ENCODE data around the gene COMP.

Gene COMP

DNA sequence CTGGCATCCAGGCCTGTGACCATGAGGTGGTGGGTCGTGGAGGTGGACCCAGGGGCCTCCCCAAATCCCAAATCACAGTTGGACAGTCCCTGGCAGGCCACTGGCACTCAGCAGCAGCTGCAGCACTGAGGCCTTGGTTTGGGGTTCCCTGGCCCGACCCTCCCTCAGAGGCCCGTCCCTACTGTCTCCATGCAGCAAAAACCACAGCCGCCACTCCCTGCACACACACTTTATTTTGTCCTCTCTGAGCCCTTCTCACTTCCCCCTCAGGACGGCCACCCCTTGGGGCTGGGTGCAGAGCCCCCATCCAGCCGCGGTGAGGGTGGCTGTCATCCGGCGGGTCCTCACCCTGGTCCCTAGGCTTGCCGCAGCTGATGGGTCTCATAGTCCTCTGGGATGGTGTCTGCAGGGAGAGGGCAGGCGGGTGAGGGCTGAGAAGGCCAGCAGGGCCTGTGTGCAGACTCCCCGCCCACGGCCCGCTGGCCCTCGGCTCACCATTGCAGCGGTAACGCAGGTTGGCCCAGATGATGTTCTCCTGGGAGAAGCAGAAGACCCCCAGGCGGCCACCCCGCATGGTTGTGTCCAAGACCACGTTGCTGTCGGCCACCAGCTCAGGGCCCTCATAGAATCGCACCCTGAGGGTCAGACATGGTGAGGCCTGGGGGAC lies 8.4 kb downstream of the COMP start:
- no peak for DNase-seq

DNA sequence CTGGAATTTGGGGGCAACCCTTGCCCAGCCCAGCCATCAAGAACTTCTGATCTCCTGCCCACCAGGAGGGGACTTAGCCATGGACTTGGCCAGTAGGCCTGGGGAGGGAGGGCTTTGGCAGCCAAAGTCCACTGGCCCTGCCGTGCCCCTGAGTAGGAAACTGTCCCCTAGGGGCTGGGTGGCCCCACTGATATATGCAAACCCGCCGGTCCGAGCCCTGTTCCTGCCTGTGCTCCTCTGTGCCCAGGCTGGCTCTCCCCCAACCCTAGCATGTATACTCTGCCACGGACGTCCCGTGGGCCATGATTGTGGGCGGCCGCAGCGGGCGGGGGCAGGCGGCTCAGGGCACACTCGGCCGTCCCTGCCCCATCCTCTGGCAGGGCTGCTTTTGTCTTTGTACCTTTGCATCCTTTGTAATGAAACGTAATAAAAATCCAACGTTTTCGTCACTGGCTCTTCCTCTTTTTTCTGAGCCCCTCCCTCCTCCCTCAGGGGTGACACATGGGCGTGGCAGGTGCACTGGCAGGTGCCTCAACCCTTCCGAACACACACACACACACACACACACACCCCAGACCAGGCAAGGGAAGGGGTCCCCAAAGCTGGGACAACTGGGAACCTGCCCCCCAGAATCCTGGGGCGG lies 9.1 kb downstream of the COMP start:
- no peak for DNase-seq

DNA sequence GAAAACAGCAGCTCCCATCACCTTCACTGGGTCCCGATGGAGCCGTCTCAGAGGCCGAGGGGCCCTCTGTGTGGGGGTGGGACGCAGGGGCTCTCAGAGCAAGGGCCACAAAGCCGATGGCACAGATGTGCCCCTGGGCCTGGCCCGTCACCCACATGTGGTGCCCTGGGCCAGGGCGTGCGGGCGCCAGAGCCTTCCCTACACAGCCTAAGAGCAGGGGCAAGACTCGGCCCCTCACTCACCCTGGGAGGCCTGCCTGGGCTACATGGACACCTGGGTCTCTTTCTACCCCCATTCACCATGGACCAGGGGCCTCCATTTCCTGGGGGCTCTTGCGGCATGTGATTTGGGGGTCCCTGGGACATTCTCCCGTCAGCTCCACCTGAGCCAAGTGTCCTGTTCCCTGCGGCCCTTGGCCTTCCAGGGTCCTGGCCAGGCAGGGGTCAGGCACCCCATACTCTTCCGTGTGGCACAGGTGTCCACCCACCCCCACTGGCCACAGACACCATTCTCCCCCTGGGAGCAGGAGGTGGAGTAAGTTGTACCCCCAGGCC lies 10.0 kb downstream of the COMP start:
- no peak for DNase-seq

DNA sequence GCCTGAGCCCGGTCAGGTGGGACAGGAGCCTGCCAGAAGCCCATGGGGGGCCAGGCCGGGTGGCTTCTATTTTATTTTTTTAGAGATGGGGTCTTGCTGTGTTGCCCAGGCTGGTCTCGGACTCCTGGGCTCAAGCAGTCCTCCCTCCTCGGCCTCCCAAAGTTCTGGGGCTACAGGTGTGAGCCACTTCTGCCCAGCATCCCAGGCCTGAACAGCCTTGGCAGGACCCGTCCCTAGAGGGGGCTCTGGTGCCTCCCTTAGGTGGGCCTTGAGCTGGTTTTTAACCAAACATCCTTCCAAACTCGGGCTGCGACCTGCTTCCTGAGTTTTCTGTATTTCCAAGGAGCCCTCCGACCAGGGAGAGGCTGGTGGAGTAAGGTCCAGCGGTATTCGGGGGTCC lies 10.5 kb downstream of the COMP start:
- no peak for DNase-seq

DNA sequence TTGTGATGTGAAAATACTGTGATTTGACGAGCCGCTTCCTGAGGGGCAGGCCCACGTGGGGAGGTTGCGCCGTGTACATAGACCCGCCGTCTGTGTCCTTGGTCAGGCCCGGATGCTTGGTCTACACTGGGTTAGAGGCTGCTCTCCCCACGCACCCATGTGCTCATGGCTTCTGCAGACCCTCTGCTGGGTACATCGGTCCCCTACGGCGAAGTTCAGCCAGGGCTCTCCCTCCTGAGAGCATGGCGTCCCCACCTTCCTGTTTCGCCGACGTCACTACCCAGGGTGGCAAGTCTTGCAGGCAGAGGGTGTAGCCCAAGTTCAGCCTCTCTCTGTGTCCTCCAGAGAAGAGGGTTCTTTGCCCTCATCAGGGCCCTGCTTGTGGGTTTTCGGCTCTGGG lies 11.0 kb downstream of the COMP start:
- DNase-seq = no peak

DNA sequence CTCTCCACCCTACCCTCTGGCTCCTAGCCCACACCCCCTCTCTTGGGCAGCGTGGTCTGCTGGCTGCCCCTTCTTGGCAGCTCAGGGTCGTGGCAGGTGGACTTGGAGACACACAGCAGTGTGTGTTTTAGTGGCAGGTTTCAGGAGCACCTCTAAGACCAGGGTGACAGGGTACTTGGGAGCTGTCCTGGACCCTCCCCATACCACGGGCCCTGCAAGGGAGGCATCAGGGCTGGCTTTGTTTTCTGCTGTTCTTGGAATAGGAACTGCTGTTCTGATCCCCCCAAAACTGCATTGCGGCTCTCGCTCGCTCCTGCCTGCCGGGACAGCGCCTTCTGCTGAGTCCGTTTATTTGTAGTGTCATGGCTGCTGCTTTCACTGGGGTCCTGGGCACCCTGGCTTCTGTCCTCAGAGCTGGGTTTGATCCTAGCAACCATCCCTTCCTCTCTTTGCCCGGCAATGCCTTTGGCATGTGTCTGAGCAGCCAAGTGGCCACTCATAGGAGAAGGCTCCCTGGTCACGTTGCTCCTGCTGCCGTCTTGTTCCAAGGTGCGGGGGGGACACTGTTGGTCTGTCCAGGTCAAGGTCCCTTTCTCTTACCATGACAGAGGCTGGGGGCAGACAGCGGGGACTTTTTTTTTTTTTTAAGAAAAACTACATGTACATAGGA lies 12.1 kb downstream of the COMP start:
- DNase-seq = no peak

DNA sequence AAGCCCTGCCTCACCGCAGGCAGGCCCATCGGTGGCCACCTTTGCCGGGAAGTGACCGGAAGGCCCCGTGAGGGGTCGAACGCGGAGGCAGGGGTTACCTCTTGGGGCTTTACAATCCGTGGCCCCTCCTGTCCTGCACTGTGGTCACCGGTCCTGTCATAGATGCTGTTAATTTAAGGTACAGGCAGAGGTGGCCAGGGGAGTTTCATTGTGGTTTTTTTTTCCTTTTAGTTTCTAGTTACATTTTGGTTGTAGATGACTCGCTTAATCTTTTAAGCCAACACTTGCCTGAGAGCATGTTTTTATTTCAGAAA lies 13.1 kb downstream of the COMP start:
- no peak for DNase-seq

DNA sequence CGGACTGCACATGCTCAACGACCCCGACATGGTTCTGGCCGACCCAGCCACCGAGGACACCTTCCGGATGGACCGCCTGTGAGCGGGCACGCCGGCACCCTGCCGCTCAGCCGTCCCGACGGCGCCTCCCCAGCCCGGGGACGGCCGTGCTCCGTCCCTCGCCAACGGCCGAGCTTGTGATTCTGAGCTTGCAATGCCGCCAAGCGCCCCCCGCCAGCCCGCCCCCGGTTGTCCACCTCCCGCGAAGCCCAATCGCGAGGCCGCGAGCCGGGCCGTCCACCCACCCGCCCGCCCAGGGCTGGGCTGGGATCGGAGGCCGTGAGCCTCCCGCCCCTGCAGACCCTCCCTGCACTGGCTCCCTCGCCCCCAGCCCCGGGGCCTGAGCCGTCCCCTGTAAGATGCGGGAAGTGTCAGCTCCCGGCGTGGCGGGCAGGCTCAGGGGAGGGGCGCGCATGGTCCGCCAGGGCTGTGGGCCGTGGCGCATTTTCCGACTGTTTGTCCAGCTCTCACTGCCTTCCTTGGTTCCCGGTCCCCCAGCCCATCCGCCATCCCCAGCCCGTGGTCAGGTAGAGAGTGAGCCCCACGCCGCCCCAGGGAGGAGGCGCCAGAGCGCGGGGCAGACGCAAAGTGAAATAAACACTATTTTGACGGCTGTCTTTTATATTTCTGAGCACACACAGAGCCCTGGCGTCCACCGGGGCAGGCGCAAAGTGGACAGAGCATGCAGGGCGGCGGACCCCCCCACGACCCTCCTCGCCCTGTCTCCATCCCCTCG lies 13.6 kb downstream of the COMP start:
- no peak for DNase-seq

DNA sequence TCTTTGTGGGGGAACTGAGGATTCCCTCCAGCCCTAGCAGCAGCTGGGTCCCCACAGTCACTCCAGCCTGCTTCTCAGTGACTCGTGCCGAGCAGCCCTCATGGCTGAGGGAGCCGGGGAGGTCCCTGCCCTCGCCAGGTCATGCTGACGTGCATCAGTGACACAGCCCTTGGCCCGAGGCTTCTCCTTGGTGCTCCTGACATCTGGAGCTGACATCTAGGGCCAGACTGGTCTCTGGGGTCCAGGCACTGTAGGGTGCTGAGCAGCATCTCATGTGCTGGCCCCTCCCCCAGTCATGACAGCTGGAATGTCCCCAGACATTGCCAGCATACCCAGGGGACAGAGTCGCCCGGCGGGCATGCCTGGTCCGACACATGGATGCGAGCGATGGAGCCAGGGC lies 14.4 kb downstream of the COMP start:
- DNase-seq = no peak

DNA sequence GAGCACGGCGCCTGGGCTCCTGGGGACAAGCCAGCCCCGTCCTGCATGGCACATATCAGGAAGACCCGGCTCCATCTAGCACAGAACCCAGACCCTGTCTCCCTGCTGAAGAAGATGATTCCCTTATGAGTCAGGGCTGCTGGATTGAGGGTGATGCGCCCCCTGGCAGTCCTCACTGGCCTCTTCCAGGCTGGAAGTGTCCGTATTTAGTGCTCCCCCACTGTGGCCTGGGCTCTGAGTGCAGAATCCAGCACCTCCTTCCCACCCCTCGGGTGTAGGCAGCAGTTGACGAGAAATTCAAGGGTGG lies 14.9 kb downstream of the COMP start:
- DNase-seq = no peak

DNA sequence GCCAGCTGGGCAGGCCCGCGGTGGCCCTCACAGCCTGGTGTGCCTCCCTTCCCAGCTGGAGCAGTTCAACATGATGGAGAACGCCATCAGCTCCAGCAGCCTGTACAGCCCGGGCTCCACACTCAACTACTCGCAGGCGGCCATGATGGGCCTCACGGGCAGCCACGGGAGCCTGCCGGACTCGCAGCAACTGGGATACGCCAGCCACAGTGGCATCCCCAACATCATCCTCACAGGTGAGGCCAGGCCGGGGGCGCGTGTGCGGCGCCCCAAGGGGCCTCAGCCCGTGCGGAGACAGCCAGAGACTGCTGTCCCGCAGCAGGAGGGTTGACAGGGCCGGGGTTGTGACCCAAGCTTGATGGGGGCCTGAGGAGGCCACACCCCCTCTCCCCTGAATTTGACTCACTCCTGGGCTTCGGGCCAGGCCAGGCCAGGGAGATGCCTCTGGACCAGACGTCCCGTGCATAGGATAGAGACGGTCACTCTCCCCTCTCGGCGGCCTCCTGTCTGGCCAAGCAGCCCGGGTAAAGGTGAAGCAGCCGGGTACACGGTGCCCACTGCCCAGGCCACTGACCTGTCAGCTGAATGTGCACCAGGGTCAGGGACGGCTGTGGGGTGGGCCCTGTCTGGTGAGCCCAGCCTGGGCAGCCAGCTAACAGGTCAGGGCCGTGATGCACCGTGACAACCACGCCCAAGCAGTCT lies 15.4 kb downstream of the COMP start:
- no peak for DNase-seq

DNA sequence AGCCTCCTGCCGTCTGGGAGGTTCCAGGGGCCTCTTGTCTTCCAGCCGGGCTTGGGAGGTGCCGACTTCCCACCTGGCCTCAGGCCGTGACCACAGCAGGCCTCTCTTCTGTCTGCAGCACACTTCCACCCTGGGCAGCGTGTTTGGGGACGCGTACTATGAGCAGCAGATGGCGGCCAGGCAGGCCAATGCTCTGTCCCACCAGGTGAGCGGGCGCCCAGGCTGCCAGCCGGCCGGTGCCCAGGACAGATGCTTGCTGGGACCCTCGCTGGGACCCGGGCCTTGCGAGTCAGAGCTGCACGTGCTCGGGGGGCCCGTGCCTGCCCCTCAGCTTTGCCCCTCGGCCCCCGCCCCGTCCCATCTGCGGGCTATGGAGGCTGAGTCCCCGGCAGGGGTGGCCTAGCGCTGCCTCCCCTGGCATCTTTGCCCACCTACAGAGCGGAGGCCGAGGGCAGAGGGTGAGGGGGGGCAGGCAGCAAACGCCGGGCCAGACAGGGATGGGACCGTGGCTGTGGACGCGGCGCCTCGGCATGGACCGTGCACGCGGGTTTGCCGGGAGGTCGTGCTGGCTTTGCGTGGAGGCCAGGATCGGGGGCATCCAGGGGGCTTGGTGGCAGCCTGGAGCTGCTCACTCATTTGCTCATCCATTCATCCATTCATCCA lies 16.2 kb downstream of the COMP start:
- no peak for DNase-seq

DNA sequence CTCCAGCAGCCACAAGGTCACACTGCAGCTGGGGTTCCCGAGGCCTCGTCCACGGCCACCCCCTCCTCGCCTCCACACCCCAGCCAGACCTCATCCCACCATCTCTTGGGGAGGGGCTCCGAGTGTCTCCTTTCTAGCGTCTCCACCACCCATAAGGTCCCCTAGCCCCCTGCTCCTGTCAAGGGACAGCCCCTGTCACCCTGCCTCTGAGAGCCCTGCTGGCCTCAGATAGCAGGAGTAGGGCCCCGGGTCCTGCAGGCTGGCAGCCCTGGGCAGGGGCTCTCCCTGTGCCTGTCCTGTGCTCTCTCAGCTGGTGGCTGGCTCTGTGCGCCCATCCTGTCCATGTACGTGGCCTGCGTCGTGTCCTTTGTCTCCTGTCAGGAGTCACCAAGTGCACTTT lies 17.0 kb downstream of the COMP start:
- no peak for DNase-seq

DNA sequence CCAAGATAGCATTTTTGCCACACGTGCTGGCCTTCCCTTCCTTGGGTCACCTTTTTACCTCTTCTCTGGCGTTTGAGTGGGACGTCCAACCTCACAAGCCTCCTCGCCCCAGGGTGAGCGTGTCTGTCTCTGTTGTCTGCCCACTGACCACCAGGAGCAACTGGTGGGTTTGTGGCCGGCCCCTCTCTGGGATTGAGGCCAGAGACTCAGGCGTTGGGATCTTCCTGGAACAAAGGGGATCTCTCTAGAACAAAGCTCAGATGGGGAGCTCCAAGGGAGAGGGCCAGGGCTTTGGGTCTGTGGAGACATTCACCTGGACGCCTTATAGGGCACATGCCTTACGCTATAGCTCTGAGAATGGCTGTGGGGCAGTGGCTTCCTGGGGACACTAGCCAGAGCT lies 17.4 kb downstream of the COMP start:
- DNase-seq = no peak

DNA sequence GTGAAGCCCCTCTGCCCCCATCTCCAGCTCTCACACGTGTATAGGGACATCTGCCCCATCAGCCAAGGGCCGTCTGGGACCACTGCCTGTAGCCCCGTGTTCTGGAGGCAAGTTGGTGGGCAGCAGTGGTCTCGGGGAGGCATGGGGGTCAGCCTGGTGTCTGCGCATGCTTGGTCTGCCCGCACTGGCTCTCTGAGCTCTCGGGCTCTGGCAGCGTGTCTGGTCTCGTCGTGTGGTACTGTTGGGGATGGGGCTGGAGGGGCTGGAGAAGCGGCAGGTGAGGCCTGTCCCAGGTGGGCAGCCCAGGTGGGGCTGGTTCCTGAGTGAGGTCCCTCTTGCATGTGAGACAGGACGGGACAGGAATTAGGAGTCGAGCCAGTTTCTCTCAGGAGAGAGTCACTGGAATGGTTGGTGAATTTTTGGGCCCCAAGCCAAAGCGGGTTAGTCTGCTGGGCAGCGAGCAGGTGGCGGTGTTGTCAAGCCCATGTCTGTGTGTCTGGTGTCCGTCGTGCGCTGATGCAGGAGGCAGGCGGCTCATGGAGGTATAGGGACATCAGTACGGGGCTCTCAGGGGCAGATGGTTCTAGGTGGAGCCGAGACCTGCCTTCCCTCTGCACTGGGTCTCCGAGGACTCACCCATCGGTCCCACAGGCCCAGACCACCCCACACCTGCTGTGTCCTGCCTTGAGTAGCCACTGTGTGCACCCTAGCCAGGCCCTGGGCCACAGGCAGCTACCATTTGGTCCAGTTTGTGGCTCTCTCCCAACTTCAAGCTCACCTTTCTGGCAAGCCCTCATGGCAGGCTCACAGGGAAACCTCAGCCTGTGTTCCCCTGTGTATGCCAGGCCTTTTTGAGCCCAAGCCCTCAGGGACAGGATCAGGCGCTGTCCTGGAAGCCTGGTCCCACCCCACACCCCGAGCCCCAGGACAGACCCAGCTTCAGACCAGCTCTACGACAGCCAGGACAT lies 18.2 kb downstream of the COMP start:
- no peak for DNase-seq

DNA sequence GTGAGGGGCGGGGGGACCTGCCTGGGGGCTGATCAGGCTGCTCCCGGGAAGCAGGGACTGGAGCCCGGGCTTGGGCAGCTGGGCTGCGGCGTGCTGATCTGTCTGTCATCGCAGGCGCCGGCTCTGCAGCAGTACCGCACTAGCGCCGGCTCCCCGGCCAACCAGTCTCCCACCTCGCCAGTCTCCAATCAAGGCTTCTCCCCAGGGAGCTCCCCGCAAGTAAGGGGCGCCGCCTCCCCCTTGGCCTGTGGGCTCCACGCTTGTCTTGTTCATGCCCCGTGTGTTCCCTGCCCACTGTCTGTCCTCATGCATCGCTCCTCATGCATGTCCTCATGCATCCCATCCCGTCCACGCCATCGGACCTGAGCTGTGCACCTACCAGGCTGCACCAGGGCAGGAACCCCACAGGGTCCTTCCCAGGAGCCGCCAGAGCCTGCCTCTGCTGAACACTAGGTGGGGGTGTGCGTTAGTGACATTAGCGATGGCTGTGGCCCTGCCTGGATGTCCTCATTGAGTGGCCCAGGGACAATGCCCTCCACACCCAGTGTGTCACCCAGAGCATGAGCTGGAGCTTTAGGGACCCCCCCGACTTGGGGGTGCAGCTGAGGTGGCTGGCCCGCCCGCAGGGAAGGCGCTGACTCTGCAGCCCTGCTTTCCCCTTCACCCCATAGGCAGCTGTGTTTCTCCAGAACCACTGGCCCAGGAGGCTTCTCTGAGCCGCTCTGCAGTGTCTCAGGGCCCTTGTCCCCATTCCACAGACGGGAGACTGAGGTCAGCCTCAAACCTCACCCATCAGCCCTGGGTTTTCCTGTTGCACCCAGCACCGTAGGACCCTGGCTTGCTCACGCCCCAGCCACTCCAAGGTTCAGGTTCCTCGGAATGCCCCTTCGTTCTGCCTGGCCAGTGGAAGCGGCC lies 19.5 kb downstream of the COMP start:
- no peak for DNase-seq

DNA sequence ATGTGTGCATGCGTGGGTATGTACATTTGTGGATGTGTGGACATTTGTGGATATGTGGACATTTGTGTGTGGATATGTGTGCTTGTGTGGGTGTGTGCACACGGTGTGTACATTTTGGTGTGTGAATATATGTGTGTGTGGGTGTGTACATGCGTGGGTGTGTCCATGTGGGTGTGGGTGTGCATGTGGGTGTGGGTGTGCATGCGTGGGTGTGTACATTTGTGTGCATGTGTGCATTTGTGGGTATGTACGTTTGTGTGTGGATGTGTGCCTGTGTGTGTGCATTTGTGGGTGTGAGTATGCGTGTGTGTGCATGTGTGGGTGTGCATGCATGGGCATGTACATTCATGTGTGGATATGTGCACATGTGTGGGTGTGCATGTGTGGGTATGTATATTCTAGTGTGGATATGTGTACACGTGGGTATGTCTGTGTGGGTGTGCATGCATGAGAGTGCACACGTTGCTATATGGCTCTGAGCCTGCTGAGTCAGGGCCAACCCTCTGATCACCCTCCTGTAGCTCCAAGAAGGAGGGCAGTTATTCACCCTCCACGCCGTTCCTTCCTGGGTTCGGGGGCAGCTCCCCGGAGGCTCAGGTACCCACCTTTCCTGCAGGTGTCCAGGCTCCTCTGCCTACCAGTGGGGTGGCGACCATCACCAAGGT lies 20.3 kb downstream of the COMP start:
- no peak for DNase-seq

DNA sequence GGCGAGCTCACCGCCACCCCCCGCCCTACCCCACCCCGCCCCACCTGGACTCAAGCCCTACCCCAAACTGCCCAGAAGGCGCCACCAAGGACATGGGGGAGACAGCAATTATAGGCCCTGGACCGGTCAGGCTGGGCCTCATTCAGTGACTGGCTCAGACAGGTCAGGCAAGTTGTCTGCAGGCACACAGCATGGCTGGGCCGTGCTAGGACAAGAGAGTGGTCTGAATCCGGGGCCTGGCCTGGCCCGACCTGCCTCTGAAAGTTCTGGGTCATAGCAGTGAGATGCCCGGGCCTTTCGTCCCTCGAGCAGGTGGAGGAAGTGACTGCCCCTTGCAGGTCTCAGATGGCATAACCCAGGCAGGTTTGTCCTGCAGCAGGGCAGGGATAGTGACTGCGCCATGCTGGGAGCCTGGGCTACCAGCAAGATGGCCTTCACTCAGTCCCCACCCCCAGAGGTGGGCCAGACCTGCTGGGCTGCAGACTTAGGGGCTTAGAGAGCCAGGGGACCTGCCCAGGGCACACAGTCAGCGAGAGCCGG lies 21.0 kb downstream of the COMP start:
- no peak for DNase-seq
